ENCODE data around the gene RPS27L.
"Not testable (repeated sequence)": the region's sequence is repeated elsewhere in the genome, so short reads cannot be mapped to it uniquely, and the experiment has no call there.

The RPS27L gene

DNA sequence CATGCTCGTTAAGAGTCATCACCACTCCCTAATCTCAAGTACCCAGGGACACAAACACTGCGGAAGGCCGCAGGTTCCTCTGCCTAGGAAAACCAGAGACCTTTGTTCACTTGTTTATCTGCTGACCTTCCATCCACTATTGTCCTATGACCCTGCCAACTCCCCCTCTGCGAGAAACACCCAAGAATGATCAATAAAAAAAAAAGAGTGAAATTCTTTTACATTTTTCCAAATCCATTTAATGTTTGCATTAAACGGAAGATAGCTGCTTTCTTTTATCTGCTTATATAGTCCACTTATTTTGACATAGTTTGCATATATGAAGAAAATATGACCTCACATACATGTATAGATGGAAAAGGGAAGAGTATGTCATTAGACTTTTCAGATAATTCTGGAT, 57.7 kb downstream of the RPS27L start:
- not testable (repeated sequence) for DNase-seq (ENCODE audit: low read depth, low spot score)

DNA sequence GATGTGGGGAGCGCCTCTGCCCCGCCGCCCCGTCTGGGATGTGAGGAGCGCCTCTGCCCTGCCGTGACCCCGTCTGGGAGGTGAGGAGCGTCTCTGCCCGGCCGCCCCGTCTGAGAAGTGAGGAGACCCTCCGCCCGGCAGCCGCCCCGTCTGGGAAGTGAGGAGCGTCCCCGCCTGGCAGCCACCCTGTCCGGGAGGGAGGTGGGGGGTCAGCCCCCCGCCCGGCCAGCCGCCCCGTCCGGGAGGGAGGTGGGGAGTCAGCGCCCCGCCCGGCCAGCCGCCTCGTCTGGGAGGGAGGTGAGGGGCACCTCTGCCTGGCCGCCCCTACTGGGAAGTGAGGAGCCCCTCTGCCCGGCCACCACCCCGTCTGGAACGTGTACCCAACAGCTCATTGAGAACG, 58.4 kb downstream of the RPS27L start:
- DNase-seq (ENCODE audit: low read depth, low spot score) = not testable (repeated sequence)
